ACC112 (cell line): ENCODE measurements around the gene KCNH8.

Source experiments
- H2AFZ ChIP-seq: fragments of 200-600 bp; sonication (generic); one replicate; pipeline ENCODE4 v1.6.0; 2017; ENCODE audit warnings: antibody characterized with exemption, low read length; ENCODE audit not compliant: unreplicated experiment
- H3K27ac ChIP-seq: fragments of 200-600 bp; sonication (generic); 2 replicates; pipeline ENCODE4 v1.5.1; 2014; ENCODE audit warnings: low read depth, mild to moderate bottlenecking, antibody characterized with exemption, low read length, moderate library complexity
- H3K27me3 ChIP-seq: fragments of 200-600 bp; sonication (generic); 2 replicates; pipeline ENCODE4 v1.6.1; 2014; ENCODE audit warnings: mild to moderate bottlenecking, antibody characterized with exemption, low read length, moderate library complexity, mixed read lengths; ENCODE audit not compliant: insufficient read depth
- H3K36me3 ChIP-seq: fragments of 200-600 bp; sonication (generic); 2 replicates; pipeline ENCODE4 v1.6.1; 2016; ENCODE audit warnings: mild to moderate bottlenecking, antibody characterized with exemption, low read length, moderate library complexity, mixed read lengths; ENCODE audit not compliant: insufficient read depth
- H3K4me1 ChIP-seq: fragments of 200-600 bp; sonication (generic); one replicate; pipeline ENCODE4 v1.6.1; 2016; ENCODE audit warnings: low read length, mixed read lengths; ENCODE audit not compliant: insufficient read depth, unreplicated experiment, control insufficient read depth
- H3K4me3 ChIP-seq: fragments of 200-600 bp; sonication (generic); 2 replicates; pipeline ENCODE4 v1.5.1; 2014; ENCODE audit warnings: mild to moderate bottlenecking, low read depth, low read length
- H3K79me2 ChIP-seq: fragments of 200-600 bp; sonication (generic); one replicate; pipeline ENCODE4 v1.6.0; 2016; ENCODE audit warnings: low read length; ENCODE audit not compliant: control insufficient read depth, unreplicated experiment, insufficient read depth

Gene KCNH8

DNA sequence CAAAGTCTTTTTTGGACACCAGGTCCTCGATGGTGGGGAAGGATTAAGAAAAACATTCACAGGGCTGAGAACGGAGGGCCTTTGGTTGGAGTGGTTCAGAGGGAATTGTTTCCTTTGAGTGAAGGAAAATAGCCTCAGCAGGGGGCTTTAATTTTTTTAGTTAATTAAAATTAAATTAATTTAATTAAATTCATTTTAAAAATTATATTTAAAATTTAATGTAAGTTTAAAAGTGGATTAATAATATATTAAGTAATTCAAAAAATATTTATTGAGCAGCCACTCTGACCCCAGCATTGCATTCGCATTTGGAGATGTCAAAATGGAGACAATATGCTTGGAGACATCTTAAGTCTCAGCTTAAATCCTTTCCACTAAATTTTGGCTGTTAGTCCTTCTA, 136.7 kb downstream of the KCNH8 start:
- Histone ChIP-seq H3K27me3 (no peaks in the 10 kb centered on the region), H3K27ac (no peak overlapping the region), H3K79me2 (no peaks in the 10 kb centered on the region), H3K36me3 (no peaks in the 10 kb centered on the region), H3K4me1 (no peaks in the 10 kb centered on the region), H3K4me3 (no peak overlapping the region), H2AFZ (no peak overlapping the region)

DNA sequence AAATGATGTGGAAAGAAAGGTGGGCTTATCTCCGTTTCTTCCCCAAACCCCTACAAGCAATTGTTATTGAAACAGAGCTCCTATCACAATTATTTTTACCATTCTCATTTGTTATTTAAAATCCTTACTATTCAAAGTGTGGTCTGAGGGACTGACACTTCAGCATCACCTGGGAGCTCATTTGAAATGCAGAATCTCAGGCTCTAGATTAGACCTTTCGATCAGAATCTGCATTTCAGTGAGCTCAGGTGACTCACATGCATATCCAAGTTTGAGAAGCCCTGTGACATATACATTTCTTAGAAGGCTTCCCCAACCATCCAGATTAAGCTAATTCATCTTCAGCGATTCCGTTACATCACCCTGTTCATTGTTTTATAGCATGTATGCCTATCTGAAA, 145.0 kb downstream of the KCNH8 start:
- Histone ChIP-seq H3K4me1 (no peaks in the 10 kb centered on the region), H3K27me3 (no peaks in the 10 kb centered on the region), H2AFZ (no peak overlapping the region), H3K4me3 (no peak overlapping the region), H3K36me3 (no peaks in the 10 kb centered on the region), H3K27ac (no peak overlapping the region), H3K79me2 (no peaks in the 10 kb centered on the region)

DNA sequence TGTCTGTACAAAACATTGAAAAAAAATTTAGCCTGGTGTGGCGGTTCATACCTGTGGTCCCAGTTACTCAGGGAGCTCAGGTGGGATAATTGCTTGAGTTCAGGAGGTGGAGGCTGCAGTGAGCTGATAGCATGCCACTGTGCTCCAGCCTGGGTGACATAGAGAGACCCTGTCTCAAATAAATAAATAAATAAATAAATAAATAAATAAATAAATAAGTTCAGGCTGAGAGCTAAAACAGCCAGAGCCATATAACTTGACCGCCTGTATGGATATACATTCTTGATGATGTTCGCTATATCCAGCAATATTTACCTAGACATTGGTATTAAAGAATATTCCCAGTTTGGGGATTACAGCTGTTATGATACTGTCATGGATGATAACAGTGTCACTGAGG, 146.9 kb downstream of the KCNH8 start:
- no peak overlapping the region for H2AFZ ChIP-seq
- no peak overlapping the region for H3K27ac ChIP-seq
- no peak overlapping the region for H3K4me3 ChIP-seq
- H3K36me3 ChIP-seq: no peaks in the 10 kb centered on the region
- no peaks in the 10 kb centered on the region for H3K27me3 ChIP-seq
- H3K79me2 ChIP-seq: no peaks in the 10 kb centered on the region
- H3K4me1 ChIP-seq: no peaks in the 10 kb centered on the region

DNA sequence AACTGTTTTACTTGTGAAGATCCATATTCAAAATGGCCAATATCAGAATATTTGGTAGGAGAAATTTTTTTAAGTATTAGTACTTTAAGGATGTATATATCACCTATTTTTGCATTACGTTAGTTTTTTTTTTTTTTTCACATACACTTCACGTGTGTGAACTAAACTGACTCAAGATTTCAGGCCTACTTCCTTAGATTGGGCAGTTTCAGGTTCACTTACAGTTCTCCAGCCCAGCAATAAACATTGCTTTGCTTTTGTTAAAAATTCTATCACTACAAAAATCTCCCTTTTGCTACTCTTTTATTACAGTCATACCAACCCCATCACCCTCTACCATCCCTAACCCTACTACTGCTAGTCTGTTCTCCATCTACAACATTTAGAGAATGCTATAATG, 183.6 kb downstream of the KCNH8 start:
- H3K27ac ChIP-seq: no peak overlapping the region
- H3K27me3 ChIP-seq: no peaks in the 10 kb centered on the region
- no peaks in the 10 kb centered on the region for H3K36me3 ChIP-seq
- H2AFZ ChIP-seq: no peak overlapping the region
- no peak overlapping the region for H3K4me3 ChIP-seq
- H3K4me1 ChIP-seq: no peaks in the 10 kb centered on the region
- no peaks in the 10 kb centered on the region for H3K79me2 ChIP-seq

DNA sequence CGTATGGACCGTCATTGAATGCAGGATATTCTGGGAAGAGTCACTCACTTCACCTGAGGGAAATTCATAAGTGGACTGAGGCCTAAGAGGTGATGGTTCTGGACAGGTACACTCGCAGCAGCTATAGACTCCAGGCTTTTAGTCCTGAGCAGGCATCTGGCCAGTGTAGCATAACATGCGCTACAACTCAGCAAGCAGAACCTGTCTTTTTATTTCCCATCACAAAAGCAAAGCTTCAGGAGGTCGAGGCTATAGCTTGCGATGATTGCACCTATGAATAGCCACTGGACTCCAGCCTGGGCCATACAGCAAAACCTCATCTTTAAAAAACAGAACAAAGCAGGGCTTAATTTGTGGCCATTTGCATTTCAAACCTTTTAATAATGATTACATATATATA, 185.8 kb downstream of the KCNH8 start:
- H2AFZ ChIP-seq: no peak overlapping the region
- H3K36me3 ChIP-seq: no peaks in the 10 kb centered on the region
- no peaks in the 10 kb centered on the region for H3K4me1 ChIP-seq
- no peak overlapping the region for H3K4me3 ChIP-seq
- no peaks in the 10 kb centered on the region for H3K79me2 ChIP-seq
- H3K27ac ChIP-seq: no peak overlapping the region
- H3K27me3 ChIP-seq: no peaks in the 10 kb centered on the region

DNA sequence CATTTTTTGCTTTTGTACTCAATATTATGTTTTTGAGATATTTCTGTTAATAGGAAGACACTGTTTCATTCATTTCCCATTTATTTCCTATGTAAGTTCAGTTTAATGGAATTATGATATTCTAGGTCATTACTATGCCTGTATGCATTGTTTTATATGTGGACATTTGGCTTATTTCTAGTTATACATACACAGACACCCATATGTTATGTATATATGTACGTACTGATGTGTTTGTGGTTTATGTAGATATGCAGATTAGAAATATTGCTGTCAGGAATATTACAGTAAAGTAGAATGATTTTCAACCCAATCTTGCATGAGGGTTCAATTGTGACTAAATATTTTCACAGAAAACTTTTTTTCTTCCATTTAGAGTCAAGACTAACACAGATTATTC, 190.5 kb downstream of the KCNH8 start:
- H3K27ac ChIP-seq: no peak overlapping the region
- no peak overlapping the region for H3K4me3 ChIP-seq
- no peaks in the 10 kb centered on the region for H3K79me2 ChIP-seq
- H3K27me3 ChIP-seq: no peaks in the 10 kb centered on the region
- no peaks in the 10 kb centered on the region for H3K4me1 ChIP-seq
- H3K36me3 ChIP-seq: no peaks in the 10 kb centered on the region
- H2AFZ ChIP-seq: no peak overlapping the region

DNA sequence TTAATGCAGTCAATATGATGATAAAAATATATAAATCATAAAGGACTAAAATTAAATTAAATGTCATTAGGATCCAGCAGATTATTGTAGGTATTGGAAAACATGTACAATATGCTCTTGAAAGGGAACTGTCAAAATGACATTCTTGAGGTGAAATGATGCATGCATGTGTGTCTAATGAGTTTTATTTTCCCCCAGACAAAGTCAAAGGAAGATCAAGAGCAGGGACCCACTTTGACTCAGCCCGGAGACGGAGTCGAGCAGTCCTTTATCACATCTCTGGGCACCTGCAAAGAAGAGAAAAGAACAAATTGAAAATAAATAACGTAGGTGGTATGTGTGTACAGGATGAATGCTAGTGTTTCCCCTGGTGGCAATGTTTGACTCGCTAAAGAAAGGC, 194.1 kb downstream of the KCNH8 start:
- Histone ChIP-seq H3K4me3 (no peak overlapping the region), H3K36me3 (no peaks in the 10 kb centered on the region), H3K4me1 (no peaks in the 10 kb centered on the region), H2AFZ (no peak overlapping the region), H3K79me2 (no peaks in the 10 kb centered on the region), H3K27me3 (no peaks in the 10 kb centered on the region; the same call in 1 of the 2 replicates), H3K27ac (no peak overlapping the region)

DNA sequence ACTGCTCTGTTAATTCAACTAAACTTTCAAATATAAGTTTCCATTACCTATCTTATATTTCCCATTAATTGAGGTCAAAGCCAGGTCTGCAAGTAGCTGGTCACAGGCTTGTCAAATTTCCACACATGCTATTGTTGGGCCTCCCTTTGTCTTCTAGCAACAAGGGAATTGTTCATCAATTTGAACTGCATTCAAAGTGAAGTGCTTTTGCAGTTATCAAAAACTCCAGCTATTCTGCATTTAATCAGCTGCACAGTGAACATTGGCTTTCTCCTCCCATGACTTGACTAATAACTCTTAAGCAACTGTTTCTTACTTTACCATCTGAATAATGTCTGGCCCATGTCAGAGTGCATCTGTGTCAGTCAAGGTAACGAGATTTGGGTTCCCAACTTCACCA, 198.4 kb downstream of the KCNH8 start:
- Histone ChIP-seq H3K4me3 (no peak overlapping the region), H3K4me1 (no peaks in the 10 kb centered on the region), H3K79me2 (no peaks in the 10 kb centered on the region), H3K27me3 (peaks cover 12% of the 10 kb centered on the region; the same call in 1 of the 2 replicates), H2AFZ (no peak overlapping the region), H3K36me3 (no peaks in the 10 kb centered on the region), H3K27ac (no peak overlapping the region)

DNA sequence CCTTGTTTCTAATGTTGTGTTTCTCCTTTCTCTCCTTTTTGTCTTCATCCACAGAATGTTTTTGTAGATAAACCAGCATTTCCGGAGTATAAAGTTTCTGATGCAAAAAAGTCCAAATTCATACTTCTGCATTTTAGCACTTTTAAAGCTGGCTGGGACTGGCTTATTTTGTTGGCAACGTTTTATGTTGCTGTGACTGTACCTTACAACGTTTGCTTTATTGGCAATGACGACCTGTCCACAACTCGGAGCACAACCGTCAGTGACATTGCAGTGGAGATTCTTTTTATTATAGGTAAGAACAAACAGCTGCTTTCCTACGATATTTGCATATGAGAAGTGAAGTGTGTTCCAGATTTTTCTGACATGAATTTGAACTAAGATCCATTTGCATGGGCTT, 199.4 kb downstream of the KCNH8 start:
- Histone ChIP-seq H3K36me3 (no peaks in the 10 kb centered on the region), H3K4me1 (no peaks in the 10 kb centered on the region), H3K4me3 (no peak overlapping the region), H3K27ac (no peak overlapping the region), H3K27me3 (peaks cover 12% of the 10 kb centered on the region; the same call in 1 of the 2 replicates), H3K79me2 (no peaks in the 10 kb centered on the region), H2AFZ (no peak overlapping the region)

DNA sequence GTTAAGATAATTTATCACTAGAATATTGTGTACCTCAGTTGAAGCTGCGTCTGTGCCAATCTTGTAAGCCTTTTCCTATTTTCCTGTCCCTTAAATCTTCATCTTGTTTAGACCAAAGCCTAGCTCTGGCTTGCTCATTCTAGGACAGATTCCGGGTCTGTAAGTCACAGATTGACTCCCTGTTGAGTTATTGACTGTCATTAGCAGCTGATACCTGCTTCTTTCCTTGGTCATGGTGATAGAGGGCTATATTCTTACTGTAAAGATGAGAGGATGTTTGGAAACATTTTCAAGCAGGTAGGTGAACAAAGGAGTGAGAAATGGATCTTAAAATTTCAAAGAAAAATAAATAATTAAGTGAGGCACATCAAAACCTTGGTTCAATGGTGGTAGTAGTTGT, 200.2 kb downstream of the KCNH8 start:
- H3K36me3 ChIP-seq: no peaks in the 10 kb centered on the region
- no peak overlapping the region for H2AFZ ChIP-seq
- H3K27ac ChIP-seq: no peak overlapping the region
- no peak overlapping the region for H3K4me3 ChIP-seq
- no peaks in the 10 kb centered on the region for H3K4me1 ChIP-seq
- H3K27me3 ChIP-seq: peaks cover 12% of the 10 kb centered on the region; the same call in 1 of the 2 replicates
- H3K79me2 ChIP-seq: no peaks in the 10 kb centered on the region

DNA sequence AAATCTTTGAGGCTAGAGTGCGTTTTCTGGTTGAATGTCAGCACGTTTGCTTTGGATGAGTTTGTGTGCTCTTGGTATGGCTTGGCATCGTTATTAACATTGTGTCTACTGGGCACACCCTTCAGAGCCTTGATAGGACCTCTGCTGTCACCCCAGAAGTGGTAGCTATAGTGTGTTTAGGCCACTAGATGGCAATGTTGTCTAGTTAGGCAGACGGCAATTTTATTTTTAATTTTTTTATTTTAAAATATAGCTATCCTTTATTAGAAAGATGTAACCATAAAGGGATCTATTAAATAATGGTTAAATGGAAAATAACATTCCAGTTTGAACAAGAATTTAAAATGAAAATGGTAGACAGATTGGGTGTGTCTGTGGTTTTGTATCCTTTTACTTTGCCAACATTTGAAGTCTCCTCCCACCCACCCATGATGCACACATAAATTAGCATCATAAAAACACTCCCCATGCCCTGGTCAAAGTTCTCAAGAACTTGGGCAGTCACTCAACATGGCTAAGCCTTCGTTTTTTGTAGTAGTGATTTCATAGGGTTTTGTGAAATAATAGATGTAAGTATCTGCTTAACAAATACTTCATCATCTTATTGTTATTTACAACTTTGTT, 200.7 kb downstream of the KCNH8 start:
- Histone ChIP-seq H3K4me1 (no peaks in the 10 kb centered on the region), H3K79me2 (no peaks in the 10 kb centered on the region), H3K36me3 (no peaks in the 10 kb centered on the region), H2AFZ (no peak overlapping the region), H3K27me3 (peaks cover 12% of the 10 kb centered on the region; the same call in 1 of the 2 replicates), H3K4me3 (no peak overlapping the region), H3K27ac (no peak overlapping the region)
